PC-9 (cell line): Measurements from ENCODE around the gene RTP5. TPM values are rescaled to one million over a fixed set of nuclear protein-coding genes. Genes with fewer than 3 reads are reported as not detected.

Source experiments
- BruUV-seq: library from RNA; stranded (reverse); fragments of 400-500 nt; replicated peaks from 2 replicates; lab custom pipeline; 2021; lab: Mats Ljungman, UMichigan
- CTCF ChIA-PET: fragments of 300-600 bp; sonication (Branson Sonifier 250); formaldehyde crosslinking; loops from one replicate; lab custom pipeline; 2022; ENCODE audit warnings: antibody characterized with exemption; lab: Charles Lee
- POLR2A ChIA-PET: fragments of 300-600 bp; sonication (Branson Sonifier 250); formaldehyde crosslinking; loops from one replicate; lab custom pipeline; 2022; ENCODE audit warnings: antibody characterized with exemption; ENCODE audit not compliant: unreplicated experiment; lab: Charles Lee
- DNase-seq, 2 experiments: peaks; one replicate each; pipeline versions ENCODE4 v3.0.0 to v3.0.0-alpha.2; 2015 to 2022; ENCODE audit warnings: mixed read lengths in 1 of 2
- H2AFZ ChIP-seq: fragments of 200-600 bp; sonication (generic); 2 replicates; pipeline ENCODE4 v1.8.1; 2017; ENCODE audit warnings: antibody characterized with exemption
- H3F3A ChIP-seq: fragments of 200-600 bp; sonication (generic); 2 replicates; pipeline ENCODE4 v1.8.1; 2017; ENCODE audit warnings: antibody characterized with exemption, mild to moderate bottlenecking, low read depth; ENCODE audit not compliant: insufficient read depth
- H3K27ac ChIP-seq: fragments of 200-600 bp; sonication (generic); 2 replicates; pipeline ENCODE4 v1.6.1; 2016; ENCODE audit warnings: mixed run types
- H3K27me3 ChIP-seq: fragments of 200-600 bp; sonication (generic); 2 replicates; pipeline ENCODE4 v1.6.1; 2016; ENCODE audit warnings: low read depth, mixed run types; ENCODE audit not compliant: insufficient read depth
- H3K36me3 ChIP-seq: fragments of 200-600 bp; sonication (generic); 2 replicates; pipeline ENCODE4 v1.6.1; 2016; ENCODE audit warnings: low read depth, mixed run types
- H3K4me1 ChIP-seq: fragments of 200-600 bp; sonication (generic); replicated peaks from 2 replicates; pipeline ENCODE4 v1.6.1; 2016; ENCODE audit warnings: mixed run types; ENCODE audit not compliant: insufficient read depth
- H3K4me2 ChIP-seq: fragments of 200-600 bp; sonication (generic); 2 replicates; pipeline ENCODE4 v1.6.1; 2017; ENCODE audit warnings: mixed run types
- H3K4me3 ChIP-seq: fragments of 200-600 bp; sonication (generic); 2 replicates; pipeline ENCODE4 v1.6.1; 2016; ENCODE audit warnings: mixed run types
- H3K79me2 ChIP-seq: fragments of 200-600 bp; sonication (generic); 2 replicates; pipeline ENCODE4 v1.6.1; 2017; ENCODE audit warnings: low read depth, mixed run types
- H3K9me2 ChIP-seq: fragments of 200-600 bp; sonication (generic); 2 replicates; pipeline ENCODE4 v1.8.1; 2017; ENCODE audit warnings: mild to moderate bottlenecking; ENCODE audit not compliant: insufficient read depth
- H3K9me3 ChIP-seq: fragments of 200-600 bp; sonication (generic); 2 replicates; pipeline ENCODE4 v1.8.1; 2016; ENCODE audit warnings: low read depth; ENCODE audit not compliant: insufficient read depth
- H4K20me1 ChIP-seq: fragments of 200-600 bp; sonication (generic); 2 replicates; pipeline ENCODE4 v1.8.1; 2017; ENCODE audit not compliant: insufficient read depth
- CTCF ChIP-seq: fragments of 200-600 bp; sonication (generic); conservative IDR thresholded peaks from 2 replicates; pipeline ENCODE4 v1.6.1; 2017; ENCODE audit warnings: mixed run types, antibody characterized with exemption, mild to moderate bottlenecking, moderate library complexity
- EZH2 ChIP-seq: fragments of 200-600 bp; sonication (generic); IDR thresholded peaks from 2 replicates; pipeline ENCODE4 v1.8.0; 2017; ENCODE audit warnings: antibody characterized with exemption, low read depth
- intact Hi-C: fragments of 100-400 bp; cut with micrococcal nuclease; formaldehyde crosslinking; loops from one replicate; pipeline ENCODE4 v1.10.0; 2022; ENCODE audit not compliant: unreplicated experiment
- total RNA-seq: library from RNA; stranded (reverse); gene quantifications from 2 replicates; pipeline ENCODE4 v1.2.3, GENCODE V29; 2021

RTP5 gene
- total RNA-seq, 1 experiment from 2014 or later: not detected

GRCh38 chr2:241911551-241911950 is 42.0 kb downstream of the RTP5 start:
- Histone ChIP-seq H2AFZ (no peak overlapping the region), H3K4me1 (no peaks in the 10 kb centered on the region), H3K36me3 (no peaks in the 10 kb centered on the region), H3F3A (no peaks in the 10 kb centered on the region), H4K20me1 (no peaks in the 10 kb centered on the region), H3K27me3 (peaks cover 80% of the 10 kb centered on the region), H3K27ac (no peak overlapping the region), H3K4me2 (no peak overlapping the region), H3K4me3 (no peak overlapping the region), H3K9me3 (no peaks in the 10 kb centered on the region; the same call in 1 of the 2 replicates), H3K9me2 (no peaks in the 10 kb centered on the region), H3K79me2 (no peaks in the 10 kb centered on the region)
- intact Hi-C loops: no loop called here
- TF ChIP-seq EZH2 (no peak), CTCF (no peak)
- CTCF ChIA-PET: no interaction called here
- POLR2A ChIA-PET: interaction anchor here (0.6 kb wide), 1 partner anchor 61 kb away, joined by 3 read pairs; no protein-coding TSS in a partner anchor
- BruUV-seq: no TSS peak
- peak in 1 of 2 experiments; percentile 29 for DNase-seq

GRCh38 chr2:241912021-241912555 is 42.6 kb downstream of the RTP5 start:
- no peak overlapping the region for H3K27ac ChIP-seq
- H3F3A ChIP-seq: no peaks in the 10 kb centered on the region
- peaks cover 75% of the 10 kb centered on the region for H3K27me3 ChIP-seq
- H4K20me1 ChIP-seq: no peaks in the 10 kb centered on the region
- H3K79me2 ChIP-seq: no peaks in the 10 kb centered on the region
- TF ChIP-seq EZH2 (no peak), CTCF (no peak)
- intact Hi-C loops: loop anchor here (1.0 kb wide), 1 partner anchor 13 kb away; no protein-coding TSS in a partner anchor
- H3K9me2 ChIP-seq: no peaks in the 10 kb centered on the region
- H3K9me3 ChIP-seq: no peaks in the 10 kb centered on the region; the same call in 1 of the 2 replicates
- H3K4me2 ChIP-seq: no peak overlapping the region
- ChIA-PET CTCF (no interaction called here), POLR2A (no interaction called here)
- peak in 1 of 2 experiments; percentile 17 for DNase-seq
- no peak overlapping the region for H3K4me3 ChIP-seq
- H2AFZ ChIP-seq: no peak overlapping the region
- no TSS peak for BruUV-seq
- no peaks in the 10 kb centered on the region for H3K4me1 ChIP-seq
- no peaks in the 10 kb centered on the region for H3K36me3 ChIP-seq

- no peak overlapping the region for H2AFZ ChIP-seq
- H3K4me2 ChIP-seq: no peak overlapping the region
- TF ChIP-seq CTCF (no peak), EZH2 (no peak)
- H3K27me3 ChIP-seq: peaks cover 59% of the 10 kb centered on the region
- no peaks in the 10 kb centered on the region for H3K79me2 ChIP-seq
- ChIA-PET POLR2A (no interaction called here), CTCF (no interaction called here)
- no peak for DNase-seq
- no peaks in the 10 kb centered on the region; the same call in 1 of the 2 replicates for H3K9me3 ChIP-seq
- intact Hi-C loops: no loop called here
- H3K27ac ChIP-seq: no peak overlapping the region
- no peaks in the 10 kb centered on the region for H3K9me2 ChIP-seq
- no peaks in the 10 kb centered on the region for H3K4me1 ChIP-seq
- no peaks in the 10 kb centered on the region for H3F3A ChIP-seq
- no peaks in the 10 kb centered on the region for H3K36me3 ChIP-seq
- no TSS peak for BruUV-seq
- no peaks in the 10 kb centered on the region for H4K20me1 ChIP-seq
- no peak overlapping the region for H3K4me3 ChIP-seq
Measured at GRCh38 chr2:241913703-241914102, 44.2 kb downstream of the RTP5 start.
